OCI-LY3 (cell line): ENCODE measurements around the gene SFI1.

Source experiments
- H2AFZ ChIP-seq: fragments of 200-600, 300-600 bp; shearing (Covaris generic); 2 replicates; pipeline ENCODE4 v1.6.0; 2014; ENCODE audit warnings: antibody characterized with exemption, low read depth, low read length
- H3K27ac ChIP-seq: fragments of 200-600, 300-600 bp; sonication (generic); 2 replicates; pipeline ENCODE4 v1.5.1; 2014; ENCODE audit warnings: mild to moderate bottlenecking, low read length, moderate library complexity, mixed read lengths
- H3K27me3 ChIP-seq: fragments of 200-600, 300-600 bp; sonication (generic); 2 replicates; pipeline ENCODE4 v1.6.1; 2014; ENCODE audit warnings: low read depth, low read length, mixed read lengths
- H3K36me3 ChIP-seq: fragments of 200-600, 300-600 bp; sonication (generic); replicated peaks from 2 replicates; pipeline ENCODE3; 2014; ENCODE audit warnings: low read depth, low read length, mixed read lengths
- H3K4me1 ChIP-seq: fragments of 300-600, 200-600 bp; sonication (generic); 2 replicates; pipeline ENCODE4 v1.6.1; 2014; ENCODE audit warnings: low read length, mixed read lengths
- H3K4me2 ChIP-seq: fragments of 200-600, 300-600 bp; sonication (generic); 2 replicates; pipeline ENCODE4 v1.6.1; 2014; ENCODE audit warnings: low read length, mixed read lengths
- H3K4me3 ChIP-seq: fragments of 300-600, 200-600 bp; sonication (generic); 2 replicates; pipeline ENCODE4 v1.5.1; 2014; ENCODE audit warnings: antibody characterized with exemption, mild to moderate bottlenecking, low read length, moderate library complexity
- H3K79me2 ChIP-seq: fragments of 300-600, 200-600 bp; shearing (Covaris generic); 2 replicates; pipeline ENCODE4 v1.6.1; 2014; ENCODE audit warnings: mild to moderate bottlenecking, low read length, mixed read lengths
- H3K9ac ChIP-seq: fragments of 300-600, 200-600 bp; shearing (Covaris generic); 2 replicates; pipeline ENCODE4 v1.6.0; 2014; ENCODE audit warnings: mild to moderate bottlenecking, low read length, moderate library complexity
- H3K9me3 ChIP-seq: fragments of 200-600, 300-600 bp; shearing (Covaris generic); 2 replicates; pipeline ENCODE4 v1.6.1; 2014; ENCODE audit warnings: low read length, mixed read lengths; ENCODE audit not compliant: insufficient read depth
- H4K20me1 ChIP-seq: fragments of 200-600, 300-600 bp; sonication (generic); 2 replicates; pipeline ENCODE4 v1.6.1; 2016; ENCODE audit warnings: low read length, mixed read lengths; ENCODE audit not compliant: insufficient read depth
- EZH2phosphoT487 ChIP-seq: fragments of 200-600 bp; shearing (Covaris generic); IDR thresholded peaks from 2 replicates; pipeline ENCODE4 v1.6.1; 2018; ENCODE audit warnings: antibody characterized with exemption, mixed run types, low read depth
- TF ChIP-seq, protein P1 (sequence below): fragments of 200-600, 300-600 bp; sonication (generic); IDR thresholded peaks from 2 replicates; pipeline ENCODE4 v1.5.1; 2014; ENCODE audit warnings: antibody characterized with exemption, low read length, low read depth

The SFI1 gene

DNA sequence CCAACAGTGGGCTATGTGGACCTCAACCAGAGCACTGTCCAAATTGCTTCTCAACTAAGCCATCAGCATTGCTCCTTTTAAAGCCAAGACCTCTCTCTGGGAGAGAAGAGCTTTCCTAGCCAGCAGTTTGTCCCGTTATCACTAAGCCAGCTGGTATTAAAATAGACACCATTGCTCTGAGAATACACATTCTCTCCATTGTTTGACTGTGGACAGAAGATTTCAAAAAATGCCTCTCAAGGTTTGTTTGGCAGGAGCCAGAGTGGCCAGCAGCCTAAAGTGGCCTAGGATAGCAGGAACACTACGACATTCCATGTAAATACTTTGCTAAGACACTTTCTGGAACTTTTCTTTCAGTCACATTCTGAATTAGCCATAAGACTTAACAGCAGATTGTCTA lies 48.0 kb upstream of the SFI1 start:
- H4K20me1 ChIP-seq: no peaks in the 10 kb centered on the region
- H3K27ac ChIP-seq: no peak overlapping the region
- no peak overlapping the region for H3K4me3 ChIP-seq
- H3K27me3 ChIP-seq: no peaks in the 10 kb centered on the region
- no peaks in the 10 kb centered on the region for H3K79me2 ChIP-seq
- H3K9me3 ChIP-seq: no peaks in the 10 kb centered on the region
- no peak overlapping the region for H3K4me2 ChIP-seq
- no peak overlapping the region for H3K9ac ChIP-seq
- no peak overlapping the region for H2AFZ ChIP-seq
- H3K36me3 ChIP-seq: peaks cover 66% of the 10 kb centered on the region
- no peaks in the 10 kb centered on the region; the same call in 1 of the 2 replicates for H3K4me1 ChIP-seq
- TF ChIP-seq EZH2phosphoT487: no peak
- TF ChIP-seq, protein P1, sequence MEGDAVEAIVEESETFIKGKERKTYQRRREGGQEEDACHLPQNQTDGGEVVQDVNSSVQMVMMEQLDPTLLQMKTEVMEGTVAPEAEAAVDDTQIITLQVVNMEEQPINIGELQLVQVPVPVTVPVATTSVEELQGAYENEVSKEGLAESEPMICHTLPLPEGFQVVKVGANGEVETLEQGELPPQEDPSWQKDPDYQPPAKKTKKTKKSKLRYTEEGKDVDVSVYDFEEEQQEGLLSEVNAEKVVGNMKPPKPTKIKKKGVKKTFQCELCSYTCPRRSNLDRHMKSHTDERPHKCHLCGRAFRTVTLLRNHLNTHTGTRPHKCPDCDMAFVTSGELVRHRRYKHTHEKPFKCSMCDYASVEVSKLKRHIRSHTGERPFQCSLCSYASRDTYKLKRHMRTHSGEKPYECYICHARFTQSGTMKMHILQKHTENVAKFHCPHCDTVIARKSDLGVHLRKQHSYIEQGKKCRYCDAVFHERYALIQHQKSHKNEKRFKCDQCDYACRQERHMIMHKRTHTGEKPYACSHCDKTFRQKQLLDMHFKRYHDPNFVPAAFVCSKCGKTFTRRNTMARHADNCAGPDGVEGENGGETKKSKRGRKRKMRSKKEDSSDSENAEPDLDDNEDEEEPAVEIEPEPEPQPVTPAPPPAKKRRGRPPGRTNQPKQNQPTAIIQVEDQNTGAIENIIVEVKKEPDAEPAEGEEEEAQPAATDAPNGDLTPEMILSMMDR: no peak

DNA sequence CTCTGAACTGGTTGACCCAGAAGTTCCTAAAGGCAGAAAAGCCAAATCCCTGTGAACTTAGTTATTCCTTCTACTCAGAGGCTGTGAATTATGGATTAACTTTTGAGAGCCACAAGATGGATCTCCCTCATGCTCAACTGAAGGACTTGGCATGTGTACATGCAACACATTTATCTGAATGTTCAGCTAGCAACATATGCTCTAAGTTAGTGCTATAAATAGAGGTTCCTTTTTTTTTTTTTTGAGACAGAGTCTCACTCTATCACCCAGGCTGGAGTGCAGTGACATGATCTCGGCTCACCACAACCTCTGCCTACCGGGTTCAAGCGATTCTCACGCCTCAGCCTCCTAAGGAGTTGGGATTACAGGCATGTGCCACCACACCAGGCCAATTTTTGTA lies 46.8 kb upstream of the SFI1 start:
- no peak overlapping the region for H3K4me3 ChIP-seq
- TF ChIP-seq, protein P1: no peak
- no peak for TF ChIP-seq EZH2phosphoT487
- no peaks in the 10 kb centered on the region for H3K9me3 ChIP-seq
- H3K4me1 ChIP-seq: no peaks in the 10 kb centered on the region; the same call in 1 of the 2 replicates
- no peaks in the 10 kb centered on the region for H4K20me1 ChIP-seq
- H3K36me3 ChIP-seq: peaks cover 68% of the 10 kb centered on the region
- no peak overlapping the region for H3K9ac ChIP-seq
- no peaks in the 10 kb centered on the region for H3K79me2 ChIP-seq
- no peak overlapping the region for H3K4me2 ChIP-seq
- H2AFZ ChIP-seq: no peak overlapping the region
- H3K27me3 ChIP-seq: no peaks in the 10 kb centered on the region
- H3K27ac ChIP-seq: no peak overlapping the region

DNA sequence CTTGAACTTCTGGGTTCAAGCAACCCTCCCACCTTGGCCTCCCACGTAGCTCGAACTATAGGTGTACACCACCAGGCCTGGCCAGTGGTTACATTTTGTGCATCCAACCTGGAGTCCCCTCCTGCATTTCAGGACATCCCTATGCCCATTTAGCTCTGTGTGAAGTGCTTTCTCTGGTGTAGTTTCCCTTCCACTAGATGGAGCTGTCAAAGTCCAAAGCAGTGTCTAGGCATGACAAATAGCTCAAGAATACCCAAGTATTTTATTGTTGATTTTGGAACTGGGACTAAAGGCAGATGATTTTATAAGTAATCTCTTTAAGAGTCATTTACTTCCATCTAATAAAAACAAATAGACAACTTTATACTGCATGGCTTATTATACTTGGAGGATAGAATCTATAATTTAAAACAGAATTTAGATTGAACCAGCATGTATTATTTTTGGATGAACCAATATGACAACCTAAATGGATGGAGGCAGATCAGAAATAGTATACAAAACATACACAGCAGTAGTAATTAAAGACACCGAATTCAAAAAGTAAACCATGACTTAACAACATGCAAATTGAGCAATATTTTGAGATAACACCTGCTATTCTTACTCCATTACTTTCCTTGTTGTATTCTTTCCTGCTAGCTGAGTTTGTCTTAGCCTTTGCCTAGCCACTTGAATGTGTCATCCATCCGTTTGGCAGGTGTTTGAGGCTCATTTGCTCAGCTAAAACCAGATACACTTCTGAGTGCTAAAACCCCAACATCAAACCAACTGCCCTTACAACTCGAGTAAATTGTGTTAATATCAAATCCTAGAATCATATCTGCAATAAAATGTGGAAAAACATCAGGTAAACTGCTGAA lies 44.4 kb upstream of the SFI1 start:
- H3K4me2 ChIP-seq: no peak overlapping the region
- H3K27ac ChIP-seq: no peak overlapping the region

DNA sequence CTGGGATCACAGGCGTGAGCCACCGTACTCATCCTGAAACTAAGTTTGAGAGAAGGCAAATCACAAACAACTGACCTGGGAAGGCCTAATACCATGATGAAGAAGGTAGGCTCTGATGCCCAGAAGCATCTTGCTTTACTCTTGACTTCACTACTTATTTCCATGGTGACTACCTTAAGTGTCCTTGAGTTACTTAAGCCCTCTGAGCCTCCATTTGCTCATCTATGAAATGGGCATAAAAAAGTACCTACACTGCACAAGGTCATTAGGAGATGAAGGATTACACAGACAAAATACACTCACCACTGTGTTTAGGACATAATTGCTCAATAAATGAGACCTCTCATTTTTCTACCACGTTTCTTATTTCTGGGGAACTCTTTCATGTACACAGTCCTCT lies 34.6 kb upstream of the SFI1 start:
- Histone ChIP-seq H3K9me3 (no peaks in the 10 kb centered on the region), H3K9ac (no peak overlapping the region), H3K36me3 (peaks cover 69% of the 10 kb centered on the region), H2AFZ (no peak overlapping the region), H3K79me2 (peaks cover 21% of the 10 kb centered on the region), H4K20me1 (peaks cover 6% of the 10 kb centered on the region; the same call in 1 of the 2 replicates), H3K27me3 (no peaks in the 10 kb centered on the region), H3K4me3 (no peak overlapping the region), H3K4me1 (no peaks in the 10 kb centered on the region), H3K27ac (no peak overlapping the region), H3K4me2 (no peak overlapping the region)
- TF ChIP-seq, protein P1: no peak
- TF ChIP-seq EZH2phosphoT487: no peak

More for the DNA sequence above, 44.4 kb upstream of the SFI1 start:
- no peak for TF ChIP-seq EZH2phosphoT487
- TF ChIP-seq, protein P1: peak; percentile 72
- Histone ChIP-seq H3K27me3 (no peaks in the 10 kb centered on the region), H3K4me1 (no peaks in the 10 kb centered on the region), H3K9me3 (no peaks in the 10 kb centered on the region), H3K36me3 (peaks cover 60% of the 10 kb centered on the region), H3K79me2 (no peaks in the 10 kb centered on the region), H2AFZ (no peak overlapping the region), H4K20me1 (no peaks in the 10 kb centered on the region), H3K9ac (no peak overlapping the region), H3K4me3 (no peak overlapping the region)
